GM19372 (cell line): ENCODE results near the gene DHX8.

ENCODE experiments used
- ATAC-seq: cut with Tn5 transposase; IDR thresholded peaks from one replicate; pipeline ENCODE4 v1.9.1; 2021; ENCODE audit warnings: mild to moderate bottlenecking, low read depth, moderate library complexity; ENCODE audit not compliant: unreplicated experiment

The DHX8 gene

GRCh38 chr17:43517615-43518386 lies 34.0 kb downstream of the DHX8 start:
- no peak for ATAC-seq

DNA sequence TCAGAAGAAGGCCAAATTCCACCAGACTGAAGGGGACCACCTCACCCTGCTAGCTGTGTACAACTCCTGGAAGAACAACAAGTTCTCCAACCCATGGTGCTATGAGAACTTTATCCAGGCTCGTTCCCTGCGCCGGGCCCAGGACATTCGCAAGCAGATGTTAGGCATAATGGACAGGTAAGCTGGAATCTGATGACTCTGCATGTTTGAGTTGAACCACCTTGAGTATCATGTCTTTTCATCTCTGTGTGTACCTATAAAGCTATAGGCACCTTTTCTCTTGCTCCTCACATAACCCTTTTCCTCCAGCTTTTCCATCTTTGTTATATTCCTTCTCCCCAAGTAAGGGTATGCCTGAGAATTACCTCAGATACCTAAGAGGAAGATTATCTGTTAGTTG lies 37.6 kb downstream of the DHX8 start:
- no peak for ATAC-seq

- no peak for ATAC-seq
Measured at GRCh38 chr17:43524945-43525575, 41.3 kb downstream of the DHX8 start.

DNA sequence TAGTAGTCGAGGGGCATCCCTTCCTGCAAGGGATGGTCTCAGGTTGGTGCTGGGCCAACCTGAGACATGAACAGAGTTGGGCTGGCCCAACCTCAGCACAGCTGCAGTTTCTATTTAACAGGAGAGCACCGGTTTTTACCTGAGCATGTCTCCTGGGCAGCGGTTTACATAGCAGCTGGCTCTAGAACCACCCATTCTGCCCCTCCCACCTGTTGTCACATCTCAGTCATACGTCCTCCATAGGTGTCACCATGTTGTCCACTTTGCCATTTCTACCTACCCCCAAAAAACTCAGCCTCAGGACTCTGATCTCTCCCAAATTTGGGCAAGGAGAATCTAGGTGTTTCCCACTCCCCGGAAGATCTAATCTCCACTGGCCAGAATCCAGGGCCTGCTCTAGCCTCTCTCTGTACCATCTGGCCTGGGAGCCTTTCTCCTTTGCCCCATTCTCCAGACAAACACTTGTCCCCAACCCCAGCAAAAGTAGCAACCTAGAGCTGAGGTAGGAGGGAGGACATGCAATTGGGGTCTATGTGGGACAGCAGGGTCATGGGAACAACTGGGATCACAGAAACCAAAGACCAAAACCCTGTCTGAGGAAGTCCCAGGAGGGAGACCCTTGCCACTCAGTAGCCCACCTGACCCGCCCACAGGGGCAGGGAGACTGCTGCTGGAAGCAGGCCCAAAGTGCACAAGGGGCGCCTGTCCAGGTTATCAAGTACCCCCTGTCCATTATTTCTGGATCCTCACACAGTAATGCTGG lies 43.3 kb downstream of the DHX8 start:
- no peak for ATAC-seq

DNA sequence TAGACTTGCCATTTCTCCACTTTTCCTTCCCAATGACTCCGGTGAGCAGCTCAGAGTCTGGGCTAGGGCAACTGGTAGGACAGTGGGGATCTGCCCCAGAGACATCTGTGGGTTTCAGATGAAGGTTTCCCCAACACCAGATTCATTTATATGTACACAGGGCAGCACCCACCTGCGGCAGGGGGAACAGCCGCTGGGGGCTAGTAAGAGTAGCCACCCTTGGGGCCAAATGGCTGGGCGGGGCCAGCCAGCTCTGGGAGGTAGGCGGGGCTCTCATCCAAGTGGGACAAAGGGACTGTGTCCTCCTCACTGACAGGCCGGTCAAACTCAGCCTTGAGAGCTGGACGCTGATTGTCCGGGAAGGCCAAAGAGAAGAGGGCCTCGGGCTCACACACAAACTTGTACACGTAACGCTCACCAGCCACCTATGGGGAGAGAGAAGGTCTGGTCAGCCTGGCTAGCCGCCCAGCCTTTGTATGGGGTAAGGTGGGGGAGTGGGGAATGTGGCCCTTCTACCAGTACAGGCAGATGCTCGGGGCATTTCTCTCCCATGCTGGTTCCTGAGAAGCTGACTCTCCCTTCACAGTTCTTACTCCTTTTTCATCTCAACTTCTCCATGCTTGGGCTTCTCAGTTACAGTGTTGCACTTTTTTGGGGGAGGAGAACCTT lies 44.7 kb downstream of the DHX8 start:
- no peak for ATAC-seq

DNA sequence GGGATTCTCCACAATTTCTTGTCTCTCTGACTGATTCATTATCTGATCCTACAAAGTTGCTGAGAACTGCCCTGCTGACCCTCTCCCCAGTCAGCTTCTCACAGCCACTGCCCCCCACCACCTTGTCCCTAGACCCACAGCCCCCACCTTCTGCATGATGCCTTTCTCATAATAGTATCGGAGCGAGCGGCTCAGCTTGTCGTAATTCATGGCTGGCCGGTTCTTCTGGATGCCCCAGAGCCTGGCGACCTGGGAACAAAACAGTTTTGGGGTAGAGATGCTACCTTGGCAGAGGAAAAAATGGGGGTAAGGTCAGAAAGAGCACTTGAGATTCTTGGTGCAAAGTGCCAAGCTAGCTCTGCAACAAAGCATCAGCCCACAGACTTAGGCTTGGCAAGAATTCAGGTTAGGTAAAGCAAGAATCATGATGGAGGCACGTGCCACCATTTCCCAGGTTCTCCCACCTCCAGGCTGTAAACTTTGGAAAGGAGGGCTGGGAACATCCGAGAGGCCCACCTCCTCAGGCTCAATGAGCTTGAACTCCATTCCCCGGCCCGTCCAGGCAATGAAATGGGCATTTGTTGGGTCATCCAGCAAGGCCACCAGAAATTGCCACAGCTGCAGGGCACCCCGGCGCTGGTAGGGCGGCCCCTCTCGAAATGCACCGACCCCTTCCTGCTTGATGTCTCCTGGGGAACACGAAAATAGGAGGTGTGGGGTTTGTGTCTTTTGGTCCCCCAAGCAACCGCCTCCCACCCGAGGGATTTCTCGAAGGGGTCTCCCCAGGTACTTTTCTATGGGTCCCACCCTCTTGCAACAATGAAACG lies 45.4 kb downstream of the DHX8 start:
- ATAC-seq, result no peak

- ATAC-seq, result no peak
Measured at GRCh38 chr17:43529947-43530287, 46.1 kb downstream of the DHX8 start.

- ATAC-seq, result no peak
Measured at GRCh38 chr17:43530288-43531081, 46.7 kb downstream of the DHX8 start.

- ATAC-seq, result no peak
Measured at GRCh38 chr17:43531082-43531378, 47.3 kb downstream of the DHX8 start.

- ATAC-seq, result no peak
Measured at GRCh38 chr17:43531955-43532354, 48.2 kb downstream of the DHX8 start.

DNA sequence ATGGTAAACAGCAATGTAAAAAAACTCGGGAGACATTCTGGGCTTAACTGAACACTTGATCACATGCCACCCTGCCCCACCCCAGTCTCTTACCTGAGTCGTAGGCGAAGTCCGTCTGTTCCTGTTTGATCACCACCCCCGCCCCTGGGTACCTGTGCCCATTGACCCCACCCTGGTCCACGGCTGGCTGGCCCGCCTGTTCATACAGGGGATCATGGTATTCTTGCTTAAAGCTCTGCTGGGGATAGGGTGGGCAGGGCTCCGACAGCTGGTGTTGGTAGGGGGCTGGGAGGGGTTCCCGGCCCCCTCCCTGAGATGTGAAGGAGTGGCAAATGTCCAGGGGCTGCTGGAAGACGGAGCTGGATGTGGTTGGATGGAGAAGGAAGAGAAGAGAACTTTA lies 48.8 kb downstream of the DHX8 start:
- no peak for ATAC-seq

DNA sequence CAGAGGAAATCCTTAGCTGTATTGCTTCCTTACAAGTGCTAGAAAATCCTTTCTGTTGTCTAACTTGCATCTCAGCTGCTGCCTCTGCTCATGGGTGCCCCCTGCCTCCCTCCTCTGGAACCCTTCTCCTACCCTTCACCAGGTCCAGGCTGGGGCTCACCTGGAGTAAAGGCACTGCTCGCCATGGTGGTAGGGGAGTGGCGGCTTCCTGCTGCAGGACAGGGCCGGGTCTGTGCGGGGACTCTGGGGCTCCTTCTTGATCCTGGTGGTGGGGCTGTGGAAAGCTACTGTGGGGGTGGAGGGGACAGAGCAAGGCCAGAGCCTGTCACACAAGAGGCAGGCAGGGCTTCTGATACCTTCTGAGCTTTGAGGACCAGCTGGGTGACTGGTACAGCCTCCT lies 49.9 kb downstream of the DHX8 start:
- ATAC-seq, result no peak

DNA sequence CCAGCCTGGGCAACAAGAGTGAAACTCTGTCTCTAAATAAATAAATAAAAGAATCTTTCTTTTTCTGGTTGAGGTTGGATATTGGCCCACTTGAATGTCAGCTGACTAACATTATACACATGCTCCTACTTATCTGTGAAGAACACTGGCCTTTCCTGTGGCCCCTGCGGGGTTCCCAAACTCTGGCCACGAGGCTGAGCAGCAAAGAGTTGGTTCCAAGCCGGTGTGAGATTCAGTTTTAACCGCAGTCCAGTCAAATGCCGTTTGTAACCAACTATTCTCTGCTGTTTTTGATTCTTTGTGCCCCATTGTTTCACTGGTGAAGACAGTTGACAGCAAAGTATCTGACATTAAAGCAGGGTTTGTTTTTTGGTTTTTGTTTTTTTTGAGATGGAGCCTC lies 51.1 kb downstream of the DHX8 start:
- ATAC-seq, result no peak

- ATAC-seq, result no peak
Measured at GRCh38 chr17:43536236-43536992, 52.6 kb downstream of the DHX8 start.

GRCh38 chr17:43540821-43541674 lies 57.3 kb downstream of the DHX8 start:
- no peak for ATAC-seq

GRCh38 chr17:43542859-43543258 lies 59.1 kb downstream of the DHX8 start:
- ATAC-seq, result no peak

DNA sequence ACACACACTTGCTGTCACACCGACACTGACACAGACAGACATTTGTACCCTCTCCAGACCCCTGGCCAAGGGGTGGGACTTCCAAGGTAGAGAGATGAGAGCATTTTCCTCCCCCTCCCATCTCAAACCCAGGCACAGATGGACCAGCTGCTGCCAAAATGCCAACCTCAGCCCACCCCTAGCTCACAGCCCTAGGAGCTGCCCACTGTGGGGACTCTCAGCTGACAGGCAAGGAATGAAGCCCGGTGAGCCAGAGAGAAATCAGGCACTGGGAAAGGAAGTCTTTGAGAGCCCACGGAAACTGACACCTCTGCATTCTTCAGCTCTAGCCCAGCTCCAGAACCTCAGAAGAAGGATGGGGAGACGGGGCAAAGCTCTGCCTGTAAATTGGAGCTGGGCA lies 59.5 kb downstream of the DHX8 start:
- no peak for ATAC-seq
